Stimulated activated CD4-positive, alpha-beta T cell treated with anti-CD3 and anti-CD28 coated beads, Interleukin-12 subunit alpha, Interleukin-12 subunit beta, amount 100 ng/mL, for 24 hours (primary cell): ENCODE measurements around the gene C9orf50.
"Not testable (repeated sequence)": the region's sequence is repeated elsewhere in the genome, so short reads cannot be mapped to it uniquely, and the experiment has no call there.

Experiments
- DNase-seq, 2 experiments: peaks; one replicate each; pipeline ENCODE4 v3.0.0-alpha.2; 2020; ENCODE audit warnings: low read depth in 2 of 2

Gene C9orf50

GRCh38 chr9:129610473-129611306, 10.2 kb downstream of the C9orf50 start:
- DNase-seq: peak; percentile 40 to 66

GRCh38 chr9:129610213-129610472, 10.8 kb downstream of the C9orf50 start:
- no peak for DNase-seq

GRCh38 chr9:129609486-129610212, 11.3 kb downstream of the C9orf50 start:
- DNase-seq: no peak

DNA sequence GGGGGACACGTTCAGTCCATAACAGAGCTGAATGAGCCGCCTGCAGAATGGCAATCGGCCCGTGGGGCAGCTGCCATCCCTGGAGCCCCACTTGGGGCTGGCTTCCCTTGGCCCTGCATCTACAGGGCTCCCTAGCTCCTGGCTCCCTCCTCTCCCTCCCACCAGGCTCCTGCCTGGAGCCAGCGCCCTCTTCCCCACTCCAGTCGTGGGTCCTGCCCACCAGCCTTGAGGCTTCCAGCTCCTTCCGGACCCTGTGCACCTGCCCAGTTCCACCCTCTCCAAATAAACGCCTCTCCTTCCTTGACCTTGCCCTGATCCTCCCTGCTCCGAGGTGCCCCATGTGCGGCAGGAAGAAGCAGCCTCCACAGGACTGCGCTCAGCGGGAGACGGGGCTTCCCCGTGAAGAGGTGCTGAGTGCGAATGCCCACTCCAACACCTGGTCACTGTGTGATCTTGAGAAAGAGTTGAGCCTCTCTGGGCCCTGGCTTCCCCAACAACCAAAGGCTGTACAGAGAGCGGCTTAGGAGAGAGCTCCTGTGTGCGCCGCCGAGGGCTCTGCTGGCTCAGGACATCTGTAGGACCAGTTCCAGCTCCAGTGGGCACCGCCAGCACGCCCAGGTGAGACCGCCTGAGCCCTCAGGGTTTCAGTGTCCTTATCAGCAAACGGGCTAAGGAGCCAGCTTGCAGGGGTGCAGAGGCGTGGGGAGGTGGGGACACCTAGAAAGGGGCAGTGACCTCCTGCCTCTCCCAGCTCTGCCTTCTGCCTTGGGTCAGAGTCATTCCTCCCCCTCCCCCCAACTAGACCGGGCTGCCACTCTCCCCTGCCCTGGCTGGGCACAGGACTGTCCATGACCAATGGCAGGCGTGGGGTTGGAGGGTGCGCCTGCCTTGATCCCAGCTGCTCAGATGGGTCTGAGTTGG, 12.1 kb downstream of the C9orf50 start:
- no peak for DNase-seq

DNA sequence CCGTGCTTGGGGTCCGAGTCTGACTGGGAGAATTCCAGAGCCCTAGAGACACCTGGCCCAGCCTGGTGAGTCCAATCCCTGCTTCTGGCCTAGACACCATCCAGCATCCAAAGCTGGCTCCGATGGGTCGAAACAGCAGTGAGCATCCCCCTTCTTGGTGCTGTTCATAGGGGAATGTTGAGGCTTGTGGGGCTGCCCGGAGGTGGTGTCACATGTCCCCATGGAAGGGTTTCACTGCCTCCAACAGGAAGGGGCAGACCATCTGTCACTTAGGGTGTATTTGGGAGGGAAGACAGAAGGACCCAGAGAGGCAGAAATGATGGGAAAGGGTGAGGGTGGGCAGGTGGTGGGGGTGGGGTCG, 13.9 kb downstream of the C9orf50 start:
- DNase-seq: no peak

- DNase-seq: no peak
Measured at GRCh38 chr9:129606161-129607026, 14.5 kb downstream of the C9orf50 start.

GRCh38 chr9:129604766-129605163, 16.1 kb downstream of the C9orf50 start:
- no peak for DNase-seq

DNA sequence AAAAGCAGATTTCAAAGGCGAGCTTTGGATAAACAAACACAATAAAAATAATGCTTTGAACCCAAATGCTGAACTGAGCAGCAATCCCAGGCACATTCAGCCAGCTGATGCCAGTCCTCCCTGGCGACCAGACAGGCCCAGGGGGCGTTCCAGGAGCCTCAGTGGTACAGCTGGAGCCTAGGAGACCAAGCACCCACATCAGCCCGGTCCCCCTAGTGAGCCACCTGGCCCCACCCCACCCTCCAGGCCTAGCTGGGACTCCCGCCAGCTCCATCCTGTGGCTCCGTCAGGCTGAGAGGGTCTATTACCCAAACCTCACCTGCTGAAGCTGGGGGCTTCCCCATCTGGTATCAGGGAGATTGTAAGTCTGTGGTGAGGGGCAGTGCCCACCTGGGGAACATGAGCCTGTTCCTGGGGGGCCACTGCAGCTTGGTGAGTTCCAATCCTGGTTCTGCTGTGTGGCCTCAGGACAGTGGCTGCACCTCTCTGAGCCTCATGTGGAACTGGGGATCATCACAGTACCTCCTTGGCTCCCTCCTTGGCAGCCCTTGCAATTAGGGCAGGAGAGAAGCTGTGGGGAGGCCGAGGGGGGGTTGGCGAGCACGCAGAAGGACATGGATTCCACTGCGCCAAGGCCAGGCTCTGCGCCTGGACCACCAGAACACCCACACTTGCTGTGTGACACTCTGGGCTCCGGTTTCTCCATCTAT, 16.7 kb downstream of the C9orf50 start:
- DNase-seq: no peak

- no peak for DNase-seq
Measured at GRCh38 chr9:129602598-129603415, 18.1 kb downstream of the C9orf50 start.

GRCh38 chr9:129601082-129601674, 19.7 kb downstream of the C9orf50 start:
- DNase-seq: no peak

- DNase-seq: no peak
Measured at GRCh38 chr9:129598089-129598596, 22.8 kb downstream of the C9orf50 start.

DNA sequence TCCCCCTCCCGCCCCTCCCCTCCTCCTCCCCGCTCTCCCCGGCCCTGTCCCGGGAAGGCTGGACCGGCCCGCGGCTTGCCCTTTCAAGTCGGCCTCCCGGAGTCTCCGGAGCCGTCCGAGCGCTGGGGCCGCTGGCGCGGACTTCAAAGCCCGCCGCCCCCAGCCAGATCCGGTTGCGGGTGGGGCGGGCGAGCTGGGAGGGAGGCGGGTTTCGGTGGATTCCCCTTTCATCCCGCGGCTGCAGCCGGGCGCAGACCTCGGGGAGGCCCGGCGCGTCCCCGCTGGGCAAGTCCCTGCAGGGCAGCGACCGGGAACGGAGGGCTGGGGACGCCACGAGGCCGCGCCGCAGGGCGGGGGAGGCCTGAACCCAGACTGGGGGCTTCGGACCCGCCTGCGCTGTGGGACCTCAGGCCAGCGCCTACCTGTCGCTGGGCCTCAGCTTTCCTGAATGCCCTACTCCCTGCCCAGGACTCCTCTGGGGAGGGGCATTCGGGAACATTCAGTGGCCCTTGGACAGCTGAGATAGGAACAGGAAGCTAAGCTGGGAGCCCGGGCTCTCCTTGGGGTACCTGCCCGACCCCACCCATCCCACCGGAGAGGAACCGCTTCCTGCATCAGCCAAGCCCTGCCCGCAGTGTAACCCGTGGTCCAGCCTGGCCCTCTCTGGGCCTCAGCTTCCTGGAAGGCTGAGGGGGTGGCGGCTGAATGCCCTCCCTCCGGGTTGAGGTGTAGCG, 23.4 kb downstream of the C9orf50 start:
- no peak for DNase-seq

GRCh38 chr9:129596541-129597331, 24.2 kb downstream of the C9orf50 start:
- no peak for DNase-seq

- no peak for DNase-seq
Measured at GRCh38 chr9:129595903-129596540, 24.9 kb downstream of the C9orf50 start.

DNA sequence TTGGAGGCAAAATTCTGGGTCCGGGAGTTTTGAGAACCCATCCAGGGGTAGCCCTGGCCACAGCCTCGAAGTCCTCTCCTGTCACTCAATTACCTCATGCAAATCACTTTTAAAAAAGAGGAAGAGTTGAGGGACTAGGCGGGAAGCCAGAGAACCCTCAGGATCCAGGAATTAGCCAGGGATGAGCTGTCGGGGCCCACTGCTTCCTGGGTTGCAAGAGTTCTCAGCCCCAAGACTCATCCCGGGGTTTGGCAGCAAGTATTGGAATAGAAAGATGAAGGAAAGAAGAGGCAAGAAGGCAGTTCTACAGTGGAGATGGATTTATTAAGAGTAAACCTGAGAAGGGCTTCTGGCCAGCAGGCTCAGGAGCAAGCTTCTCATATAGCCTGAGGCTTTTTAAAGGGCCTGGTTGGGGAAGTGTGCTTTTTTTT, 25.6 kb downstream of the C9orf50 start:
- no peak for DNase-seq

- DNase-seq: no peak
Measured at GRCh38 chr9:129594632-129595031, 26.3 kb downstream of the C9orf50 start.

DNA sequence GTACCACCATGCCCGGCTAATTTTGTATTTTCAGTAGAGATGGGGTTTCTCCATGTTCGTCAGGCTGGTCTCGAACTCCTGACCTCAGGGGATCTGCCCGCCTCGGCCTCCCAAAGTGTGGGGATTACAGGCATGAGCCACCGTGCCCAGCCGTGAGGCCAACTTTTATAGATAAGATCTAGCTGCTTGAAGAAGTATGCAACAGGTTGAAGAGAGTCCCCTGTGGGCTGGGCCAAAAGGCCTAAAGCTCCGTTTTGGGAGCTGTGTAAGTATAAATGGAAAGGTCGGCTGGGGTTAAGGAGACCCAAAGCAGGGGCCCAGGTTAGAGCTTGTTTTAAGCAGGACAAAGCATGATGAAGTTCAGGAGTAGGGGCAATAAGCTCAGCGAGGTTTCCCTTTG, 28.1 kb downstream of the C9orf50 start:
- DNase-seq: not testable (repeated sequence)
